HG02642 (cell line): ENCODE measurements around the gene ATP7B.

ENCODE experiments used
- ATAC-seq: cut with Tn5 transposase; IDR thresholded peaks from one replicate; pipeline ENCODE4 v1.9.1; 2021; ENCODE audit warnings: mild to moderate bottlenecking; ENCODE audit not compliant: unreplicated experiment, poor library complexity

Gene ATP7B

DNA sequence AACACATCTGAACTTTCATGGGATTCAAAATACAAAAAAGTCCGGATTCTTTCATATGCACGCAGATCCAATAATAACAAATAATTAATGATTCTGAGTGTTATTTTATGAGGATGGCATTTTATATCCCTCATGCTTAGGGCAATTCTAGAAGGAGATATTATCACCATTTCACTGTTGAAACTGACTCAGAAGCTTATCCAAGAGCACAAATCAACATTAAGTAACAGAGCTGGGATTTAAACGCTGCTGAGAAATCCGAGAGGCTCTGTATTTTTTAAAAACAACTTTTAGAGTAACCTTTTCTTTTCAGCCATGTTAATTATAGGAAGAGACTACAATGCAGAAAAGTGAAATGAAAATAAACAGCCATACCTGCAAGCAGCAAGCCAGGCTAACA, 30.3 kb downstream of the ATP7B start:
- ATAC-seq: no peak

GRCh38 chr13:51978796-51979556, 32.3 kb downstream of the ATP7B start:
- no peak for ATAC-seq

DNA sequence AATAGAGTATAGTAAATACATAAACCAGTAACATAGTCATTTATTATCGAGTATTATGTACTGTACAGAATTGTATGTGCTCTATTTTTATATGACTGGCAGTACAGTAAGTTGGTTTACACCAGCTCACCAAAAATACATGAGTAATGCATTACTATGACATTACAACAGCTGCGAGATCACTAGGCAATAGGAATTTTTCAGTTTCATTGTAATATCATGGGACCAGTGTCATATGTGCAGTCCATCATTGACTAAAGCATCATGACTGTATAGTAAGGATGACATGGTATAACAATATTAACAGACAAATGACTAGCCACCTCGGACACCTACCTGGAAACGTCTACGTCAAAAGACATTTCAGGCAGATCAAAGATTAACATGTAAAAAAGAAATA, 33.6 kb downstream of the ATP7B start:
- no peak for ATAC-seq

- ATAC-seq: no peak
Observed at GRCh38 chr13:51976890-51977289, 34.4 kb downstream of the ATP7B start.

GRCh38 chr13:51976423-51976822, 34.8 kb downstream of the ATP7B start:
- ATAC-seq: no peak

GRCh38 chr13:51974482-51974881, 36.8 kb downstream of the ATP7B start:
- ATAC-seq: no peak

- no peak for ATAC-seq
Observed at GRCh38 chr13:51971520-51972426, 39.5 kb downstream of the ATP7B start.

DNA sequence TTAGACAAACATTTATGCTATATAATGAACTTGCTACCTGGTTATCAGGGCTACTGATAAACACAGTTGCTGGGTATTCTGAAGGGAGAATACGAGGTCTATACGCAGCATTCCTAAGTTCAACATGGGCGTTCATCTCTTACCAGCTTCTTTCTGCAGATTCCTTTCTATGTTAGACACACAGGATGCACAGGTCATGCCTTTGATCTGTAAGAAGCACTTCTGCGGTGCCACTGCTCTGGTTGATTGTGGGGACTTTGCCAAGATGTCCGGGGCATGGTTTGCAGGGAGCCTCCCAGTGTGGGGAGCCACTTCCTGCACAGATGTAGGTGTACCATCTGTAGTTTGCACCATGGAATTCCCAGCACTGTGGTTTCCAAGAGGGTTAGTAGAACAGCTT, 40.9 kb downstream of the ATP7B start:
- ATAC-seq: no peak

DNA sequence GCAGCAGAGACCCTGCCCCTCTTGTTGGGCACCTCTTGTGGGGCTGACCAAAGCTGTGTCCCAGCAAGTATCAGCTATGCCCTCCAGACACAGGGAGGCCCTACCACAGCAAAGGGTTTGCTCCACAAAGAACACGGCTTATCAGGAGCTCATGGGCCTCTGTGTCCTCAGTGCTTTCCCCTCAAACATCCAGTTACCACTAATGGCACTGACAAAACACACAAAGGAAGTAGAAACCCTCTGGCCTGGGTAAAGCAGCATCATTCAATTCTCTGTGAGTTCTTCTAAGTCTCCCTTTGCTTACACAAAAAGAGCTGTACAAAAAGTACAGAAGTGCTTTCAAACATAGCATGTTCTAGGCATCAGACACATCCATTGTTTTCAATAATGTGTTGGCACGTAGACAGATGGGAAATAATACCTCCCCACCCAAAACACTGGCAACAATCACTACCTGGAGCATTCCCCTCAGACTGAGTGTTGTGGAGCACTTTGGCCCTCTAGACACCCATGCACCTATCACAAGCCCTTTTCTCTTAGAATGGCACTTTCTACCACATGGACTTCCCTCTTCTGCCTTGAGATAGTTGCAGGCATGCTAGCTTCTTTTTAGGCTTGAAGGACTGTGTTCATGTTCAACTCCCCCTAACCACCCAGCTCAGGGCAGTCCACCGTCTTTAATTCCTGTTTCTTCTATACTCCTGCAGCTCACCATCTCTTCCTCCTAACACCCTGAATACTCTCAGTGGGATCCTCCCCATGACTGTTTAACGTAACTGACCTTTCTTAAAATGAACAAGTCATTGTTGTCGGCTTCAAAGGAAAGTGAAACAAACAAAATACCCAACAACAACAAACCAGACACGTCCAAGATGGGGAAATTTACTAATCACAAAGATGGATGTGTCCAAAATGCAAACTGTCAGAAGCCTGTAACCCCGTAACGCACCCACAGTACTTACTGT, 43.5 kb downstream of the ATP7B start:
- ATAC-seq: no peak

GRCh38 chr13:51966186-51966585, 45.1 kb downstream of the ATP7B start:
- no peak for ATAC-seq

DNA sequence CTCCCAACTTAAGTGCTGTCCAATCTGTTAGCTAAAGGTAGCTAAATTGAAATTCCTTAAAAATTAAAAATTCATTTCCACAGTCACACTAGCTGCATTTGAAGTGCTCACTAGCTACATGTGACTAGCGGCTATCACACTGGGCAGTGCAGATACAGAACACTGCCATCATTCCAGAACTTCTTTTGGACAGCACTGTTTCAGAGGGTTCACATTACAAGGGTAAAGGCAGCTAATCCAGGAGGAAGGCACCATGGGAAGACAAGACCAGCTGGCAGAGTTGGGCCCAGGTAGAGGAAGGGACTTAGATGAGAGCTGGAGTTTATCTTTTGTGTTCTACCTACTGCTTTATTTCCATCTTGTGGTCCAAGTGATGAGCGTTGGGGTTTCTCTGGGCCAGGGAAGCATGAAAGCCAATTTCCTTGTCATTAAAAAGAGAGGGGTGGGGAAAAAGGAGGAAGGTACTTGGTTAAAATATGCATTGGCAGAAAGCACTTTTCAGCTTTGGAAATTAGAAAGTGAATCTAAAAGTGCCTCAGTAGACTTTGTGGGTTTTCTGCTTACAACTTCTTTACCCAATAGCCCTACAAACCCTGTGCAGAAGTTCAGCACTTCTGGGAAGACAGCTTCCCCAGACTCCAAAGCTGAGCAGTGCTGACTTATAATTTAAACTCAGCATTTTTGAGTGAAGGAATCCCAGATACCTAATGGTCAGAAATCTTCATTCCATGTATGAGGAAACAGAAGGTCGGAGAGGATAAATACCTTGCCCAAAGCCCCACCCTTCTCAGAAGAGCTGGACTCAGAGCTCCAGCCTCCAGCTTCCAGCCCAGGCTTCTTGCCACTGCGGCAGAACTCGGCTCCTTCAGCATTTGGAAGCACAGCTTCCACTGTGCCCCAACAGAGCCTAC, 49.5 kb downstream of the ATP7B start:
- ATAC-seq: no peak

DNA sequence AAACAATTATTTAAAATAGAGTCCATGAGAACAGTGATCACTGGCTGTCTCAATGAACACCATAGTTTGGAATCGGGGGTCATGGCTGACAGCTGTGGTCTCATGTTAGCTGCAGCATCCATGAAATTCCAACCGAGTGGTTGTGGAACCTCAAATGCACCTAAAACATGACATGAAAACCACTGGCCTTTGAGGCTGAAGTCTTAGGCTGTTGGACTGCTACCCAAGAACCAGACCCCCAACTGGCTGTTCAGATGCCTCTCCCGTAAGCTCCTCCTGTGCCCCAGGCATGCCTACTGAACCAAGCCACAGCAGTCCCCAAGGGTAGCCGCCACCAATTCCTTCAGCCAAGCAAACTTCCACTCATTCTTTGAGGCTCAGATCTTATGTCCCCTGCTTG, 50.5 kb downstream of the ATP7B start:
- no peak for ATAC-seq

DNA sequence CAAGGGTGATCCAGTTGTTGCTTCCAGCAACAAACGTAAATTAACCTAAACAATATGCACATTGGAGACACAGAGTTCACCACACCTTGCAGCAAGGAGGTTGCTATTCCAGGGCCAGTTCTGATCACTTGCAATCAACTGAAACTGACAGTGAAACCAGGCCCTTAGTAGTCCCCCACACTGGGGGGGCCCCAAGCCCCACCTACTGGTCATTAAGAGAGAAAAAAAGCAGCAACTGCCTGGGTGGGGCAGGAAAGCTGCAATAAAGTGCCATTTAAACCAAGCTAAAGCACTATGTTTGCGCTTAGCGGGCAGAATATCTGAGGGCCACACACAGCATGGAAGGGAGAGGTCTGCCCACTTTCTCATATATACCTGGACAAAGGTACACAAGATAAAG, 51.5 kb downstream of the ATP7B start:
- peak; percentile 74 for ATAC-seq

GRCh38 chr13:51958217-51958547, 53.1 kb downstream of the ATP7B start:
- ATAC-seq: no peak

GRCh38 chr13:51957377-51958216, 53.7 kb downstream of the ATP7B start:
- ATAC-seq: peak; percentile 44

- no peak for ATAC-seq
Observed at GRCh38 chr13:51956717-51957116, 54.5 kb downstream of the ATP7B start.

- no peak for ATAC-seq
Observed at GRCh38 chr13:51955816-51956603, 55.2 kb downstream of the ATP7B start.

- no peak for ATAC-seq
Observed at GRCh38 chr13:51955281-51955771, 55.9 kb downstream of the ATP7B start.
